ENCODE measurements around the gene MAP2K6. TPM values are rescaled to one million over a fixed set of nuclear protein-coding genes. Genes with fewer than 3 reads are reported as not detected.

MAP2K6 gene
- total RNA-seq, 1 experiment from 2014 or later: 43.0 TPM

DNA sequence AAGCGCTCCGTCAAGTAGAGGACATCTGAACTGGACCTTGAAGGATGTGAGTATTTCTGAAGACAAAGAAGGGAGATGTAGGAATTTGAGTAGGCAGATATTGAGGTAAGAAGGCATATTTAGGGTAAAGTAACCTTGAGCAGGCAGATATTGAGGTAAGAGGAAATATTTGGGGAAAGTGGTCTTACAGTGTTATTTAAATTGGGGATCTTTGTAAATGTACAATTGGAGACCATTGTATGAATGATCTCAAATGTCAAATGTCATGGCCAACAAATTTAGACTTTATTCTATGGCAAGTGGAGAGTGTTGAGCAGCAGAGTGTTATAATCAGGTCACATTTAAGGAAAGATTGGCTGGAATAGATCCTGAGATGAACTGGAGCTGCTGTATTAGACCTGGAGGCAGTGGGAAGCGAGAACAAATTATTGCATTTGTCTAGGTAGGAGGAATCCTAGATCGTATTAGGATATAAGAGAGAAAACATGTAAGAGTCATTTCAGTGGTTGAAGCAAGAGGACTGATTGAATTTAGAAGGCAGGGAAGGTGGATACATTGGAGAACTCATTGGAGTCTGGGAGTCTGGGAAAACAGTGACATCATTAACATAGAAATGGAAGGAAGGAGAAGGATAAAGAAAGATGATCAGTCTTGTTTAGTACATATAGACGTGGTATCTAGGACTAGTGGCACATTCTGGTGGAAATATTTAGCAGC, 165.6 kb downstream of the MAP2K6 start:
- Mint-ChIP-seq H3K27ac (no peak overlapping the region), H3K4me3 (no peak overlapping the region), H3K27me3 (ENCODE audit: low read depth) (no peaks in the 10 kb centered on the region), H3K36me3 (no peaks in the 10 kb centered on the region), H3K4me1 (peaks cover 7% of the 10 kb centered on the region), H3K9me3 (no peaks in the 10 kb centered on the region)
- ChIA-PET POLR2A (no interaction called here), CTCF (interaction anchor here (1.4 to 1.6 kb wide), 2 partner anchors 11 to 1042 kb away, joined by 3 to 5 read pairs; no protein-coding TSS in a partner anchor)
- DNase-seq (ENCODE audit: low spot score) (no peak), ATAC-seq (no peak)
- TF ChIP-seq, protein P1, sequence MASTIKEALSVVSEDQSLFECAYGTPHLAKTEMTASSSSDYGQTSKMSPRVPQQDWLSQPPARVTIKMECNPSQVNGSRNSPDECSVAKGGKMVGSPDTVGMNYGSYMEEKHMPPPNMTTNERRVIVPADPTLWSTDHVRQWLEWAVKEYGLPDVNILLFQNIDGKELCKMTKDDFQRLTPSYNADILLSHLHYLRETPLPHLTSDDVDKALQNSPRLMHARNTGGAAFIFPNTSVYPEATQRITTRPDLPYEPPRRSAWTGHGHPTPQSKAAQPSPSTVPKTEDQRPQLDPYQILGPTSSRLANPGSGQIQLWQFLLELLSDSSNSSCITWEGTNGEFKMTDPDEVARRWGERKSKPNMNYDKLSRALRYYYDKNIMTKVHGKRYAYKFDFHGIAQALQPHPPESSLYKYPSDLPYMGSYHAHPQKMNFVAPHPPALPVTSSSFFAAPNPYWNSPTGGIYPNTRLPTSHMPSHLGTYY (CRISPR knock-in tag; IDR thresholded peaks at IDR 0.05): no peak
- TF ChIP-seq TEAD1 (CRISPR knock-in tag; IDR thresholded peaks at IDR 0.05) (no peak), TEAD4 (CRISPR knock-in tag; IDR thresholded peaks at IDR 0.05) (no peak), RELA (CRISPR knock-in tag; IDR thresholded peaks at IDR 0.05; ENCODE audit: borderline replicate concordance) (no peak), FOXK1 (CRISPR knock-in tag; IDR thresholded peaks at IDR 0.05) (no peak), ATF1 (CRISPR knock-in tag; IDR thresholded peaks at IDR 0.05) (no peak), PRRX2 (CRISPR knock-in tag; IDR thresholded peaks at IDR 0.05) (no peak), CREM (CRISPR knock-in tag; IDR thresholded peaks at IDR 0.05) (no peak), EMX1 (CRISPR knock-in tag; IDR thresholded peaks at IDR 0.05) (no peak), ZNF317 (CRISPR knock-in tag; IDR thresholded peaks at IDR 0.05; ENCODE audit: borderline replicate concordance, low read depth) (no peak), MXD4 (CRISPR knock-in tag; IDR thresholded peaks at IDR 0.05; ENCODE audit: borderline replicate concordance) (no peak), NFYB (CRISPR knock-in tag; conservative IDR thresholded peaks at IDR 0.05; ENCODE audit: low read depth) (no peak), ZNF121 (CRISPR knock-in tag; IDR thresholded peaks at IDR 0.05) (no peak), GRHL2 (CRISPR knock-in tag; IDR thresholded peaks at IDR 0.05; ENCODE audit: insufficient replicate concordance, severe bottlenecking) (no peak)
- TF ChIP-seq, protein P2, sequence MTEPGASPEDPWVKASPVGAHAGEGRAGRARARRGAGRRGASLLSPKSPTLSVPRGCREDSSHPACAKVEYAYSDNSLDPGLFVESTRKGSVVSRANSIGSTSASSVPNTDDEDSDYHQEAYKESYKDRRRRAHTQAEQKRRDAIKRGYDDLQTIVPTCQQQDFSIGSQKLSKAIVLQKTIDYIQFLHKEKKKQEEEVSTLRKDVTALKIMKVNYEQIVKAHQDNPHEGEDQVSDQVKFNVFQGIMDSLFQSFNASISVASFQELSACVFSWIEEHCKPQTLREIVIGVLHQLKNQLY (CRISPR knock-in tag; IDR thresholded peaks at IDR 0.05): no peak
- TF ChIP-seq, protein P3, sequence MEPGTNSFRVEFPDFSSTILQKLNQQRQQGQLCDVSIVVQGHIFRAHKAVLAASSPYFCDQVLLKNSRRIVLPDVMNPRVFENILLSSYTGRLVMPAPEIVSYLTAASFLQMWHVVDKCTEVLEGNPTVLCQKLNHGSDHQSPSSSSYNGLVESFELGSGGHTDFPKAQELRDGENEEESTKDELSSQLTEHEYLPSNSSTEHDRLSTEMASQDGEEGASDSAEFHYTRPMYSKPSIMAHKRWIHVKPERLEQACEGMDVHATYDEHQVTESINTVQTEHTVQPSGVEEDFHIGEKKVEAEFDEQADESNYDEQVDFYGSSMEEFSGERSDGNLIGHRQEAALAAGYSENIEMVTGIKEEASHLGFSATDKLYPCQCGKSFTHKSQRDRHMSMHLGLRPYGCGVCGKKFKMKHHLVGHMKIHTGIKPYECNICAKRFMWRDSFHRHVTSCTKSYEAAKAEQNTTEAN (CRISPR knock-in tag; IDR thresholded peaks at IDR 0.05): no peak
- TF ChIP-seq, protein P4, sequence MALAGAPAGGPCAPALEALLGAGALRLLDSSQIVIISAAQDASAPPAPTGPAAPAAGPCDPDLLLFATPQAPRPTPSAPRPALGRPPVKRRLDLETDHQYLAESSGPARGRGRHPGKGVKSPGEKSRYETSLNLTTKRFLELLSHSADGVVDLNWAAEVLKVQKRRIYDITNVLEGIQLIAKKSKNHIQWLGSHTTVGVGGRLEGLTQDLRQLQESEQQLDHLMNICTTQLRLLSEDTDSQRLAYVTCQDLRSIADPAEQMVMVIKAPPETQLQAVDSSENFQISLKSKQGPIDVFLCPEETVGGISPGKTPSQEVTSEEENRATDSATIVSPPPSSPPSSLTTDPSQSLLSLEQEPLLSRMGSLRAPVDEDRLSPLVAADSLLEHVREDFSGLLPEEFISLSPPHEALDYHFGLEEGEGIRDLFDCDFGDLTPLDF (CRISPR knock-in tag; IDR thresholded peaks at IDR 0.05): no peak
- TF ChIP-seq, protein P5, sequence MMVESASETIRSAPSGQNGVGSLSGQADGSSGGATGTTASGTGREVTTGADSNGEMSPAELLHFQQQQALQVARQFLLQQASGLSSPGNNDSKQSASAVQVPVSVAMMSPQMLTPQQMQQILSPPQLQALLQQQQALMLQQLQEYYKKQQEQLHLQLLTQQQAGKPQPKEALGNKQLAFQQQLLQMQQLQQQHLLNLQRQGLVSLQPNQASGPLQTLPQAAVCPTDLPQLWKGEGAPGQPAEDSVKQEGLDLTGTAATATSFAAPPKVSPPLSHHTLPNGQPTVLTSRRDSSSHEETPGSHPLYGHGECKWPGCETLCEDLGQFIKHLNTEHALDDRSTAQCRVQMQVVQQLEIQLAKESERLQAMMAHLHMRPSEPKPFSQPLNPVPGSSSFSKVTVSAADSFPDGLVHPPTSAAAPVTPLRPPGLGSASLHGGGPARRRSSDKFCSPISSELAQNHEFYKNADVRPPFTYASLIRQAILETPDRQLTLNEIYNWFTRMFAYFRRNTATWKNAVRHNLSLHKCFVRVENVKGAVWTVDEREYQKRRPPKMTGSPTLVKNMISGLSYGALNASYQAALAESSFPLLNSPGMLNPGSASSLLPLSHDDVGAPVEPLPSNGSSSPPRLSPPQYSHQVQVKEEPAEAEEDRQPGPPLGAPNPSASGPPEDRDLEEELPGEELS (CRISPR knock-in tag; IDR thresholded peaks at IDR 0.05): no peak
